Colonic mucosa (tissue), 4 donors: Measurements from ENCODE around the gene C1orf105. TPM values are rescaled to one million over a fixed set of nuclear protein-coding genes. Genes with fewer than 3 reads are reported as not detected.

Source experiments
- DNase-seq: peaks from one replicate; pipeline ENCODE4 v3.0.0-alpha.2; 2020
- H3K27ac ChIP-seq: fragments of 200-600 bp; one replicate; pipeline ENCODE4 v1.8.0; 2021
- H3K27me3 ChIP-seq: fragments of 200-600 bp; one replicate; pipeline ENCODE4 v1.8.0; 2021
- H3K36me3 ChIP-seq: fragments of 200-600 bp; one replicate; pipeline ENCODE4 v1.8.0; 2021
- H3K4me1 ChIP-seq: fragments of 200-600 bp; one replicate; pipeline ENCODE4 v1.8.0; 2021; ENCODE audit warnings: mild to moderate bottlenecking
- H3K4me3 ChIP-seq: fragments of 200-600 bp; one replicate; pipeline ENCODE4 v1.8.0; 2021
- H3K9ac ChIP-seq, 2 donors: one replicate each; pipeline ENCODE4 v1.7.0; 2013; ENCODE audit warnings: control low read depth in 2 of 2, low read depth in 2 of 2, low read length in 2 of 2
- H3K9me3 ChIP-seq: fragments of 200-600 bp; one replicate; pipeline ENCODE4 v1.8.0; 2021
- intact Hi-C: fragments of 100-400 bp; cut with DNase I; formaldehyde crosslinking; loops from one replicate; pipeline ENCODE4 v1.14.1; 2022
- total RNA-seq, 2 donors: library from RNA; stranded (reverse); fragmentation: NEBNext Ultra II Directional in 1 of 2; extraction: Animal tissue kit (Norgen Biotek cat#: 25700) in 1 of 2; gene quantifications; one replicate each; pipeline ENCODE4 v1.2.1, GENCODE V29; 2021
- TF ChIP-seq, protein P1 (sequence below): fragments of 200-600 bp; IDR thresholded peaks from one replicate; pipeline ENCODE4 v1.8.0; 2022; ENCODE audit warnings: antibody characterized with exemption, mild to moderate bottlenecking
- donor health status: healthy.
- donor health status: DM: no; HTN: no; CAD: no.
- donor health status: DM: no; HTN: no; CAD: no.

C1orf105 gene
- total RNA-seq, 2 donors from 2014 or later, result not detected

DNA sequence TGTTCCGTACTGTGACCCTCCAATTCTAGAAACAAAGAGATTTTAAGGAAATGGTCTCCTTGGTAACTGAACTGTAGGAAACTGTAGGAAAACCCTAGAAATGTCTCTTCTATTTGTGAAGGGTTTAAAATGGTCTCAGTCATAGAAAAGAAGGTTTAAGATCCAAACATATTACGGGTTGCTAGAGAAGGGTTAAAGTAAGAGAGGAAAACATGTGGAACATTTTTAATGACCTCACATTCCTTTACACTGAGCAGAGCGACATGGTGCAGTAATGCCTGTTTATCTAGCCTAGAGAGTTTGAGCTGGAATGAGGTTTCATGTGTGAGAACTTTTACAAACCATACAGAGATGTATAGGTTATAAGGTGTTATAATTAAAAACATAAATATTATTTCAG is 36.9 kb upstream of the C1orf105 start:
- H3K27me3 ChIP-seq, result no peaks in the 10 kb centered on the region
- no peak for DNase-seq
- intact Hi-C loops, result no loop called here
- TF ChIP-seq, protein P1, sequence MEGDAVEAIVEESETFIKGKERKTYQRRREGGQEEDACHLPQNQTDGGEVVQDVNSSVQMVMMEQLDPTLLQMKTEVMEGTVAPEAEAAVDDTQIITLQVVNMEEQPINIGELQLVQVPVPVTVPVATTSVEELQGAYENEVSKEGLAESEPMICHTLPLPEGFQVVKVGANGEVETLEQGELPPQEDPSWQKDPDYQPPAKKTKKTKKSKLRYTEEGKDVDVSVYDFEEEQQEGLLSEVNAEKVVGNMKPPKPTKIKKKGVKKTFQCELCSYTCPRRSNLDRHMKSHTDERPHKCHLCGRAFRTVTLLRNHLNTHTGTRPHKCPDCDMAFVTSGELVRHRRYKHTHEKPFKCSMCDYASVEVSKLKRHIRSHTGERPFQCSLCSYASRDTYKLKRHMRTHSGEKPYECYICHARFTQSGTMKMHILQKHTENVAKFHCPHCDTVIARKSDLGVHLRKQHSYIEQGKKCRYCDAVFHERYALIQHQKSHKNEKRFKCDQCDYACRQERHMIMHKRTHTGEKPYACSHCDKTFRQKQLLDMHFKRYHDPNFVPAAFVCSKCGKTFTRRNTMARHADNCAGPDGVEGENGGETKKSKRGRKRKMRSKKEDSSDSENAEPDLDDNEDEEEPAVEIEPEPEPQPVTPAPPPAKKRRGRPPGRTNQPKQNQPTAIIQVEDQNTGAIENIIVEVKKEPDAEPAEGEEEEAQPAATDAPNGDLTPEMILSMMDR, result no peak
- H3K9ac ChIP-seq, result no peak overlapping the region
- H3K36me3 ChIP-seq, result no peaks in the 10 kb centered on the region
- H3K9me3 ChIP-seq, result no peaks in the 10 kb centered on the region
- H3K4me3 ChIP-seq, result no peak overlapping the region
- peak overlapping the region; percentile 24 for H3K27ac ChIP-seq
- H3K4me1 ChIP-seq, result no peaks in the 10 kb centered on the region

DNA sequence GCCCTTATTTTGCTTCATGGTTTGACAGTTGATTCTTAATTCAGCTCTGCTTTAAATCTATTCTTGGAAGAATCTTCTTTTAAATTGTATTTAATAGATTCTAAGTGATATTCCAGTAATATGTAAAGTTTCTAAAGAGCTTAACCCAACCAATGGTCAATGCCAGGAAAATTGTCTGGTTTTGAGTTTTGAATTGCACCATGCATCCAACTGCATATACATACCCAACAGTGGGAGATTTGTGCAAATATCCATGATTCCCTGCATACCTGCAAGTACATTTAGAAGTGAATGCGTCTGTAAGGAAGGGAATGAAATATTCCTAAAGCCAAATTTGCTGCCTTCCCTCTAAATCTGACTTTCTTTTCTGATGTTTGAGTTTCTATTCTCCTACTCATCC is 35.8 kb upstream of the C1orf105 start:
- Histone ChIP-seq H3K9me3 (no peaks in the 10 kb centered on the region), H3K9ac (no peak overlapping the region), H3K27ac (no peak overlapping the region), H3K4me1 (no peaks in the 10 kb centered on the region), H3K27me3 (no peaks in the 10 kb centered on the region), H3K36me3 (no peaks in the 10 kb centered on the region), H3K4me3 (no peak overlapping the region)
- DNase-seq, result no peak
- TF ChIP-seq, protein P1, result no peak
- intact Hi-C loops, result no loop called here

DNA sequence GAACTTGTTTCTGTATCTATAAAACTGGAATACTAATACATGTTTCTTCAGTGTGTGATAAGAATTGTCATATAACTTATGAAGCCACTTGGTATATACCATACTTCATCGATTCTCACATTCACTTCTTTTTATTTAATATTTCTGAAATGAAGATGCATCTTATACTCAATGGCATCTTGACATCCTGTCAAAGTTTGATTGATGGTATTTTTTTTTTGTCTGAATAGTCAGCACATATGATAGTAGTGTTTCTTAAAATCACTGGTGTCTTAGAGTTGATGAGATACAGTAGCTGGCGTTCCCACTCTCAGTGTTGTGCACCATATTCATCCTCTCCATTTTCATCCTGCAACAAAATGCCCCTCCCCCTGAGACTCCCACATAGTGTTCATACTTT is 34.4 kb upstream of the C1orf105 start:
- intact Hi-C loops, result no loop called here
- DNase-seq, result no peak
- no peak overlapping the region for H3K9ac ChIP-seq
- TF ChIP-seq, protein P1, result no peak
- no peaks in the 10 kb centered on the region for H3K36me3 ChIP-seq
- no peaks in the 10 kb centered on the region for H3K4me1 ChIP-seq
- no peak overlapping the region for H3K27ac ChIP-seq
- no peaks in the 10 kb centered on the region for H3K27me3 ChIP-seq
- no peaks in the 10 kb centered on the region for H3K9me3 ChIP-seq
- no peak overlapping the region for H3K4me3 ChIP-seq

DNA sequence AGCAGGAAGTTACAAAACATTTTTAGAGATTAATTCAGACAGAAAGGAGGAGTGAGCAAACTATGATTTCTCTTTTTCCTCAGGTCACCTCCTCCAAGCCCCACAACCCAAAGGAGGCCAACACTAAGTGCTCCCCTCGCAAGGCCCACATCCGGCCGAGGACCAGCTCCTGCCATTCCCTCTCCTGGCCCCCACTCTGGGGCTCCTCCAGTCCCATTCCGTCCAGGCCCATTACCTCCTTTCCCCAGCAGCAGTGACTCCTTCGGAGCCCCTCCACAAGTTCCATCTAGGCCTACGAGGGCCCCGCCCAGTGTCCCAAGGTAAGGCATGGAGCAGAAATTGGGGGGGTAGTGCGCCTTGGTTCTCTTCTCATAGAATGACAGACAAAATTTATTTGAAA is 32.0 kb upstream of the C1orf105 start:
- Histone ChIP-seq H3K9me3 (no peaks in the 10 kb centered on the region), H3K27me3 (no peaks in the 10 kb centered on the region), H3K36me3 (no peaks in the 10 kb centered on the region), H3K9ac (no peak overlapping the region), H3K27ac (no peak overlapping the region), H3K4me1 (no peaks in the 10 kb centered on the region), H3K4me3 (no peak overlapping the region)
- TF ChIP-seq, protein P1, result no peak
- DNase-seq, result no peak
- intact Hi-C loops, result no loop called here

DNA sequence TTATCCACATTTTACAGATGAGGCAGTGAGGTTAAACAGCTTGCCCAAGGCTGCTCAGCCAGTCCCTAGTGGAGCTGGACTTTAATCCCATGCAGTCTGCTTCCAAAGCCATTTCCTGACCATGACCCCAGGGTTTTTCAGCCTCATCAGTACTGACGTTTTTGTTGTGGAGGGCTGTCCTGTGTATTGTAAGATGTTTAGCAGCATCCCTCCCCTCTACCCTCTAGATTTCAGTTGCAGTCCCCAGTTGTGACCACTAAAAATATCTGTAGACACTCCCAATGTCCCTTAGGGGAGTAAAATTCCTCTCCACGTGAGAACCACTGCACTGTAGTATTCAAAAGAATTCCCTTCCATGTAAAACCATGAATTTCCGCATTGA is 30.2 kb upstream of the C1orf105 start:
- H3K27me3 ChIP-seq, result no peaks in the 10 kb centered on the region
- TF ChIP-seq, protein P1, result no peak
- no peaks in the 10 kb centered on the region for H3K36me3 ChIP-seq
- peak overlapping the region; percentile 33 for H3K27ac ChIP-seq
- DNase-seq, result no peak
- no peaks in the 10 kb centered on the region for H3K9me3 ChIP-seq
- no peak overlapping the region for H3K9ac ChIP-seq
- H3K4me3 ChIP-seq, result no peak overlapping the region
- intact Hi-C loops, result no loop called here
- no peaks in the 10 kb centered on the region for H3K4me1 ChIP-seq
